Right lung (tissue), 5 donors: Measurements from ENCODE around the gene CRYBB3. TPM values are rescaled to one million over a fixed set of nuclear protein-coding genes. Genes with fewer than 3 reads are reported as not detected.
"Not testable (repeated sequence)": the region's sequence is repeated elsewhere in the genome, so short reads cannot be mapped to it uniquely, and the experiment has no call there.

ENCODE experiments used
- DNase-seq, 2 donors: peaks; one replicate each; pipeline ENCODE4 v3.0.0-alpha.2; 2013
- polyA plus RNA-seq, 5 donors: library from polyadenylated mRNA; unstranded; fragments of 120-200 nt; gene quantifications; one replicate each; pipeline versions ENCODE4 v1.2.1 to v1.2.3, GENCODE V29; 2013; ENCODE audit warnings: inconsistent platforms in 1 of 5, low replicate concordance in 1 of 5; ENCODE audit not compliant: insufficient read length in 5 of 5, insufficient read depth in 1 of 5

The CRYBB3 gene
- polyA plus RNA-seq, 5 donors, result 0.19 to 0.42 (median 0.32) TPM; not detected in 1

- no peak for DNase-seq
Observed at GRCh38 chr22:25205847-25206246, 6.2 kb downstream of the CRYBB3 start.

- no peak for DNase-seq
Observed at GRCh38 chr22:25206998-25207397, 7.3 kb downstream of the CRYBB3 start.

GRCh38 chr22:25207553-25208157, 8.0 kb downstream of the CRYBB3 start:
- DNase-seq, result no peak

GRCh38 chr22:25208328-25208727, 8.7 kb downstream of the CRYBB3 start:
- DNase-seq, result no peak

GRCh38 chr22:25208743-25209505, 9.3 kb downstream of the CRYBB3 start:
- no peak for DNase-seq

- no peak for DNase-seq
Observed at GRCh38 chr22:25210793-25211192, 11.1 kb downstream of the CRYBB3 start.

- DNase-seq, result no peak
Observed at GRCh38 chr22:25212337-25212736, 12.7 kb downstream of the CRYBB3 start.

GRCh38 chr22:25213221-25213620, 13.6 kb downstream of the CRYBB3 start:
- no peak for DNase-seq

GRCh38 chr22:25216230-25216629, 16.6 kb downstream of the CRYBB3 start:
- DNase-seq, result no peak

- DNase-seq, result no peak
Observed at GRCh38 chr22:25219211-25219689, 19.6 kb downstream of the CRYBB3 start, which contains the start of gene CRYBB2. TSS of gene CRYBB2 (plus strand) at chr22:25219639. CDS start at chr22:25221430, 1,791 bp downstream.

GRCh38 chr22:25219948-25220442, 20.3 kb downstream of the CRYBB3 start:
- DNase-seq, result no peak

- no peak for DNase-seq
Observed at GRCh38 chr22:25221790-25222189, 22.1 kb downstream of the CRYBB3 start.

GRCh38 chr22:25223269-25223850, 23.7 kb downstream of the CRYBB3 start:
- DNase-seq, result no peak

GRCh38 chr22:25228822-25229221, 29.2 kb downstream of the CRYBB3 start:
- no peak for DNase-seq

GRCh38 chr22:25230760-25231159, 31.1 kb downstream of the CRYBB3 start:
- not testable (repeated sequence) for DNase-seq

GRCh38 chr22:25232301-25232700, 32.6 kb downstream of the CRYBB3 start:
- no peak for DNase-seq

- DNase-seq, result not testable (repeated sequence)
Observed at GRCh38 chr22:25233706-25234105, 34.0 kb downstream of the CRYBB3 start.

GRCh38 chr22:25235547-25236290, 36.1 kb downstream of the CRYBB3 start:
- DNase-seq, result peak; percentile 57 to 59

GRCh38 chr22:25236417-25236816, 36.8 kb downstream of the CRYBB3 start:
- no peak for DNase-seq

GRCh38 chr22:25237503-25237902, 37.8 kb downstream of the CRYBB3 start:
- no peak for DNase-seq

GRCh38 chr22:25238058-25238457, 38.4 kb downstream of the CRYBB3 start:
- not testable (repeated sequence) for DNase-seq

GRCh38 chr22:25255169-25255568, 55.5 kb downstream of the CRYBB3 start:
- DNase-seq, result not testable (repeated sequence)
